Stimulated activated CD4-positive, alpha-beta T cell treated with anti-CD3 and anti-CD28 coated beads, Interleukin-2, amount 100 ng/mL, for 48 hours (primary cell): ENCODE measurements around the gene HDDC3.

Source experiments
- DNase-seq, 2 donors: peaks; one replicate each; pipeline ENCODE4 v3.0.0-alpha.2; 2020

The HDDC3 gene

GRCh38 chr15:90889736-90890456 is 42.5 kb downstream of the HDDC3 start:
- DNase-seq: no peak

- DNase-seq: no peak
These were observed 43.0 kb downstream of the HDDC3 start for GRCh38 chr15:90889313-90889730.

GRCh38 chr15:90887037-90887481 is 45.3 kb downstream of the HDDC3 start:
- no peak for DNase-seq

- no peak for DNase-seq
These were observed 46.1 kb downstream of the HDDC3 start for GRCh38 chr15:90886291-90886614.

GRCh38 chr15:90885432-90886290 is 46.7 kb downstream of the HDDC3 start:
- DNase-seq: peak; percentile 80 to 86

- DNase-seq: no peak
These were observed 47.5 kb downstream of the HDDC3 start for GRCh38 chr15:90884719-90885431.

GRCh38 chr15:90883976-90884718 is 48.2 kb downstream of the HDDC3 start, which contains the start of gene FES:
Gene FES, plus strand, starts transcription at chr15:90884504. Its CDS starts 542 bp downstream, at chr15:90885046.
- no peak for DNase-seq

- no peak for DNase-seq
These were observed 48.8 kb downstream of the HDDC3 start for GRCh38 chr15:90883526-90883975.

- DNase-seq: no peak
These were observed 49.4 kb downstream of the HDDC3 start for GRCh38 chr15:90882781-90883525.

GRCh38 chr15:90881978-90882721 is 50.2 kb downstream of the HDDC3 start:
- no peak for DNase-seq

- no peak for DNase-seq
These were observed 51.0 kb downstream of the HDDC3 start for GRCh38 chr15:90881181-90881977.

- no peak for DNase-seq
These were observed 51.8 kb downstream of the HDDC3 start for GRCh38 chr15:90880381-90881145.
